ENCODE results near the gene SMAD7. TPM values are rescaled to one million over a fixed set of nuclear protein-coding genes. Genes with fewer than 3 reads are reported as not detected.

SMAD7 gene
- total RNA-seq, 2 experiments from 2014 or later, result 2.9 to 15.1 TPM

DNA sequence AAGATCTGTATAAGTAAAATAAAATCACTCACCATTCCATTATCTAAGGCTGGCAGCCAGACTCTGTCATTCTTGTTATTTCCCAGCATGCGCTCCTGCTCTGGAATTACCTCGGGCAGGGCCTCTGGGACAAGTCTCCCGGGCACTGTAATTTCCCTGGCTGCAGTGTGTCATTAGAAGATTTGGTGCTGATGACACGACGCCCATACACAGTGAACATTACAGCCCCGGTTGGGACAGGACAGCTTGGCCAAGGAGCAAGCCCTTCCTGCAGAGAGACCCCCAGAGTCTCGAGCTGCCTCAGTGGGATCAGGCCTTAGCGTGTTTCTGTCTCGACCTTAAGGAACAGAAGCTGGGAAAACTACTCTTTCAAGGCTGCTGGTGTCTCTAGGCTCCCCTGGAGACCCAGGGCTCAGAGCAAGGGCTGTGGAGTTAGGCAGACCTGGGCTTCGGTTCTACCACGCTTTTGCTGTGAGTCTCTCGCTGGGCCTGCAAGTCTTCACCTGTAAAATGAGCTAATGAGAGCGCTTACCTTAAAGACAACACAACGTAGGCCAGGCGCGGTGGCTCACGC lies 39.7 kb downstream of the SMAD7 start:
- CTCF ChIA-PET (ENCODE audit: unreplicated experiment), result no interaction called here

DNA sequence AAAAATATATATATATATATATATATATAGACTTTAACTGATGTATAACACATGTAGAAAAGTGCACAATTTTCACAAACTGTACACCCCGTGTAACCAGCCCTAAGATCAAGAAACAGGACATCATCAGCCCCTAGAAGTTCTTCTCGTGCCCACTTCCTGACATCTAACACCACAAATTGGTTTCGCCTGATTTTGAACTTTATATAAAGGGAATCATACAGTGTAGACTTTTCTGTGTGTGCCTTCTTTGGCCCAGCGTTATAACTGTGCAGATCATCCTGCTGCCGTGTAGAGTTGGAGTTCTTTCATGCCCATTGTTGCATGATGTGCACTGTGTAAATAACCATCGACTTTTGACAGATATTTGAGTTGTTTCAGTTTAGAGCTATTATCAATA lies 41.0 kb downstream of the SMAD7 start:
- H4K20me1 ChIP-seq (ENCODE audit: insufficient read depth, low read length), result no peaks in the 10 kb centered on the region
- H3K79me2 ChIP-seq (ENCODE audit: insufficient read depth, low read depth, low read length), result no peaks in the 10 kb centered on the region
- BruUV-seq (replicated peaks), result no TSS peak
- peaks cover 3% of the 10 kb centered on the region for H3K4me1 ChIP-seq (ENCODE audit: insufficient read depth, low read length, poor library complexity, severe bottlenecking)
- H2AFZ ChIP-seq (ENCODE audit: low read length), result no peak overlapping the region
- H3K27ac ChIP-seq (ENCODE audit: low read depth, low read length, poor library complexity, severe bottlenecking), result no peak overlapping the region
- H3K9me3 ChIP-seq (ENCODE audit: low read length), result no peaks in the 10 kb centered on the region
- intact Hi-C loops (cut with micrococcal nuclease; ENCODE audit: unreplicated experiment), result loop anchor here (5.0 kb wide), 1 partner anchor 232 kb away; no protein-coding TSS in a partner anchor
- no peaks in the 10 kb centered on the region; the same call in 1 of the 2 replicates for H3K36me3 ChIP-seq (ENCODE audit: insufficient read depth, low read length)
- no peak overlapping the region for H3K4me2 ChIP-seq (ENCODE audit: low read length)
- no peak for DNase-seq (ENCODE audit: low spot score)
- no peak for TF ChIP-seq EZH2phosphoT487 (IDR thresholded peaks at IDR 0.05; ENCODE audit: borderline replicate concordance, low read depth, low read length)
- TF ChIP-seq, protein P1, sequence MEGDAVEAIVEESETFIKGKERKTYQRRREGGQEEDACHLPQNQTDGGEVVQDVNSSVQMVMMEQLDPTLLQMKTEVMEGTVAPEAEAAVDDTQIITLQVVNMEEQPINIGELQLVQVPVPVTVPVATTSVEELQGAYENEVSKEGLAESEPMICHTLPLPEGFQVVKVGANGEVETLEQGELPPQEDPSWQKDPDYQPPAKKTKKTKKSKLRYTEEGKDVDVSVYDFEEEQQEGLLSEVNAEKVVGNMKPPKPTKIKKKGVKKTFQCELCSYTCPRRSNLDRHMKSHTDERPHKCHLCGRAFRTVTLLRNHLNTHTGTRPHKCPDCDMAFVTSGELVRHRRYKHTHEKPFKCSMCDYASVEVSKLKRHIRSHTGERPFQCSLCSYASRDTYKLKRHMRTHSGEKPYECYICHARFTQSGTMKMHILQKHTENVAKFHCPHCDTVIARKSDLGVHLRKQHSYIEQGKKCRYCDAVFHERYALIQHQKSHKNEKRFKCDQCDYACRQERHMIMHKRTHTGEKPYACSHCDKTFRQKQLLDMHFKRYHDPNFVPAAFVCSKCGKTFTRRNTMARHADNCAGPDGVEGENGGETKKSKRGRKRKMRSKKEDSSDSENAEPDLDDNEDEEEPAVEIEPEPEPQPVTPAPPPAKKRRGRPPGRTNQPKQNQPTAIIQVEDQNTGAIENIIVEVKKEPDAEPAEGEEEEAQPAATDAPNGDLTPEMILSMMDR (conservative IDR thresholded peaks at IDR 0.05; ENCODE audit: low read length), result no peak
- H3K4me3 ChIP-seq (ENCODE audit: low read depth, low read length, poor library complexity, severe bottlenecking), result no peak overlapping the region
- POLR2A ChIA-PET, result no interaction called here
- no peaks in the 10 kb centered on the region for H3K9me2 ChIP-seq (ENCODE audit: insufficient read depth, low read length)
- CTCF ChIA-PET (ENCODE audit: unreplicated experiment), result no interaction called here

More for the DNA sequence above, 39.7 kb downstream of the SMAD7 start:
- Histone ChIP-seq H3K9me2 (ENCODE audit: insufficient read depth, low read length) (no peaks in the 10 kb centered on the region), H3K36me3 (ENCODE audit: insufficient read depth, low read length) (no peaks in the 10 kb centered on the region; the same call in 1 of the 2 replicates), H3K9me3 (ENCODE audit: low read length) (no peaks in the 10 kb centered on the region), H2AFZ (ENCODE audit: low read length) (no peak overlapping the region), H4K20me1 (ENCODE audit: insufficient read depth, low read length) (no peaks in the 10 kb centered on the region), H3K27ac (ENCODE audit: low read depth, low read length, poor library complexity, severe bottlenecking) (no peak overlapping the region), H3K79me2 (ENCODE audit: insufficient read depth, low read depth, low read length) (no peaks in the 10 kb centered on the region), H3K4me3 (ENCODE audit: low read depth, low read length, poor library complexity, severe bottlenecking) (no peak overlapping the region), H3K4me2 (ENCODE audit: low read length) (no peak overlapping the region), H3K4me1 (ENCODE audit: insufficient read depth, low read length, poor library complexity, severe bottlenecking) (peaks cover 10% of the 10 kb centered on the region)
- no peak for TF ChIP-seq EZH2phosphoT487 (IDR thresholded peaks at IDR 0.05; ENCODE audit: borderline replicate concordance, low read depth, low read length)
- TF ChIP-seq, protein P1 (conservative IDR thresholded peaks at IDR 0.05; ENCODE audit: low read length), result no peak
- intact Hi-C loops (cut with micrococcal nuclease; ENCODE audit: unreplicated experiment), result loop anchor here (5.0 kb wide), 1 partner anchor 234 kb away; no protein-coding TSS in a partner anchor
- no peak for DNase-seq (ENCODE audit: low spot score)
- BruUV-seq (replicated peaks), result no TSS peak
- POLR2A ChIA-PET, result no interaction called here

DNA sequence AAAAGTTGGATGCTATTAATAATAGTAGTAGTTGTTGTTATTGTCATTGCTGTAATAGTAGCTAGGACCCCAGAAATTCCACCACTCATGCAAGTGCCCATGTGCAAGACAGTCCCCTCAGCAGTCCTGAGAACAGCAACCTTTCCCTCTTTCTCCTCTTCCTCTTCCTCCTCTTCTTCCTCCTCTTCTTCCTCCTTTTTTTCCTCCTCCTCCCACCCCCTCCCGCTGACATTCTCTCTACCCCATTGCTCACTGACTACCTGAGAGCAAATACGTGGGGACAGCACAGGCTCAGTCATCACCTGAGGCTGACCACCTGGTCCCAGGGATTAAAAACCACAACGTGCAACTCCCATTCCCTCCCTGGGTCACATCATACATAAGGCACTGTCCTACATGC lies 41.8 kb downstream of the SMAD7 start:
- Histone ChIP-seq H3K36me3 (ENCODE audit: insufficient read depth, low read length) (no peaks in the 10 kb centered on the region; the same call in 1 of the 2 replicates), H3K27ac (ENCODE audit: low read depth, low read length, poor library complexity, severe bottlenecking) (no peak overlapping the region), H3K4me2 (ENCODE audit: low read length) (no peak overlapping the region), H3K9me2 (ENCODE audit: insufficient read depth, low read length) (no peaks in the 10 kb centered on the region), H3K9me3 (ENCODE audit: low read length) (no peaks in the 10 kb centered on the region), H3K4me1 (ENCODE audit: insufficient read depth, low read length, poor library complexity, severe bottlenecking) (peaks cover 3% of the 10 kb centered on the region), H3K4me3 (ENCODE audit: low read depth, low read length, poor library complexity, severe bottlenecking) (no peak overlapping the region), H2AFZ (ENCODE audit: low read length) (no peak overlapping the region), H3K79me2 (ENCODE audit: insufficient read depth, low read depth, low read length) (no peaks in the 10 kb centered on the region), H4K20me1 (ENCODE audit: insufficient read depth, low read length) (no peaks in the 10 kb centered on the region)
- BruUV-seq (replicated peaks), result no TSS peak
- no peak for DNase-seq (ENCODE audit: low spot score)
- intact Hi-C loops (cut with micrococcal nuclease; ENCODE audit: unreplicated experiment), result no loop called here
- ChIA-PET CTCF (ENCODE audit: unreplicated experiment) (no interaction called here), POLR2A (interaction anchor here (0.7 kb wide), 1 partner anchor 37 kb away, joined by 4 read pairs; no protein-coding TSS in a partner anchor)
- TF ChIP-seq EZH2phosphoT487 (IDR thresholded peaks at IDR 0.05; ENCODE audit: borderline replicate concordance, low read depth, low read length), result no peak
- TF ChIP-seq, protein P1 (conservative IDR thresholded peaks at IDR 0.05; ENCODE audit: low read length), result no peak

Measured in OCI-LY7 (cell line).